Body of pancreas (tissue), 4 donors: ENCODE results near the gene ATP11C.

Experiments
- POLR2A ChIP-seq, 3 donors: fragments of 450-650 bp; IDR thresholded peaks; one replicate each; pipeline ENCODE4 v1.6.1; 2016; ENCODE audit warnings: antibody characterized with exemption in 3 of 3, mild to moderate bottlenecking in 2 of 3
- TF ChIP-seq, protein P1 (sequence below), 7 experiments: fragments of 450-650 bp in 4 of 7; fragments of 200-600 bp in 3 of 7; sonication (generic) in 3 of 7; IDR thresholded peaks; one replicate each; pipeline ENCODE4 v1.5.1; 2016 to 2019; ENCODE audit warnings: antibody characterized with exemption in 7 of 7

DNA sequence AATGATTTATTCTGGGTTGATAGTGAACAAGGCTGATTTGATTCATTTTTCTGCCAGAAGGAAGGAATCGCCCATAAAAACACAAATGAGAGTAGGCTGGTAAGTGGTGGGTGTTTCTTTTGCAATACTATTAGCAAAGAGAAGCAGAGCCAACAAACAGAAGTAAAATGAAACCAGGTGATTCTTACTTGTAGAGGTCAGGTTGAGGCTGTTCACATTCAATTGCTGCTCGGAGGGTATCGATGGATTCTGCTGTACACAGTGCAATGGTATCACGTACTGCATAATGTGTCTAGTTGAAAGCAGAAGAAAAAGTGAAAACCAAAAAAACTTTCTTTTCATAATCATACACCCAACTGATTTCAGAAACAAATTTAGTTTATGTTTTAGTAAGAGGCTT is 130.8 kb downstream of the ATP11C start:
- TF ChIP-seq, protein P1, sequence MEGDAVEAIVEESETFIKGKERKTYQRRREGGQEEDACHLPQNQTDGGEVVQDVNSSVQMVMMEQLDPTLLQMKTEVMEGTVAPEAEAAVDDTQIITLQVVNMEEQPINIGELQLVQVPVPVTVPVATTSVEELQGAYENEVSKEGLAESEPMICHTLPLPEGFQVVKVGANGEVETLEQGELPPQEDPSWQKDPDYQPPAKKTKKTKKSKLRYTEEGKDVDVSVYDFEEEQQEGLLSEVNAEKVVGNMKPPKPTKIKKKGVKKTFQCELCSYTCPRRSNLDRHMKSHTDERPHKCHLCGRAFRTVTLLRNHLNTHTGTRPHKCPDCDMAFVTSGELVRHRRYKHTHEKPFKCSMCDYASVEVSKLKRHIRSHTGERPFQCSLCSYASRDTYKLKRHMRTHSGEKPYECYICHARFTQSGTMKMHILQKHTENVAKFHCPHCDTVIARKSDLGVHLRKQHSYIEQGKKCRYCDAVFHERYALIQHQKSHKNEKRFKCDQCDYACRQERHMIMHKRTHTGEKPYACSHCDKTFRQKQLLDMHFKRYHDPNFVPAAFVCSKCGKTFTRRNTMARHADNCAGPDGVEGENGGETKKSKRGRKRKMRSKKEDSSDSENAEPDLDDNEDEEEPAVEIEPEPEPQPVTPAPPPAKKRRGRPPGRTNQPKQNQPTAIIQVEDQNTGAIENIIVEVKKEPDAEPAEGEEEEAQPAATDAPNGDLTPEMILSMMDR (IDR thresholded peaks at IDR 0.05): no peak
- no peak for TF ChIP-seq POLR2A (IDR thresholded peaks at IDR 0.05)
